CD8-positive, alpha-beta memory T cell (primary cell): ENCODE measurements around the gene C1R. TPM values are rescaled to one million over a fixed set of nuclear protein-coding genes. Genes with fewer than 3 reads are reported as not detected.

Source experiments
- CTCF ChIA-PET: fragments of 350-600 bp; sonication (Branson Sonifier 250); formaldehyde crosslinking; loops from one replicate; lab custom pipeline; 2021; ENCODE audit warnings: antibody characterized with exemption; lab: Charles Lee
- POLR2A ChIA-PET: fragments of 350-600 bp; sonication (Branson Sonifier 250); formaldehyde crosslinking; loops from one replicate; lab custom pipeline; 2021; ENCODE audit warnings: antibody characterized with exemption; lab: Charles Lee
- DNase-seq, 5 donors: peaks; one replicate each; pipeline versions ENCODE4 v3.0.0 to v3.0.0-alpha.2; 2020 to 2022; ENCODE audit warnings: mixed read lengths in 1 of 5
- H3K27ac ChIP-seq: one replicate; pipeline ENCODE4 v1.7.0; 2013; ENCODE audit warnings: low read depth, mild to moderate bottlenecking, low read length, moderate library complexity
- H3K27me3 ChIP-seq: 2 replicates; pipeline ENCODE4 v1.7.0; 2013; ENCODE audit warnings: low read length, mild to moderate bottlenecking; ENCODE audit not compliant: insufficient read depth, poor library complexity, severe bottlenecking
- H3K36me3 ChIP-seq: 2 replicates; pipeline ENCODE4 v1.7.0; 2013; ENCODE audit warnings: mild to moderate bottlenecking, low read length, moderate library complexity; ENCODE audit not compliant: insufficient read depth
- H3K4me1 ChIP-seq: 2 replicates; pipeline ENCODE4 v1.7.0; 2013; ENCODE audit warnings: mild to moderate bottlenecking, low read length, moderate library complexity; ENCODE audit not compliant: insufficient read depth
- H3K4me3 ChIP-seq: 2 replicates; pipeline ENCODE4 v1.7.0; 2013; ENCODE audit warnings: mild to moderate bottlenecking, low read length
- H3K9me3 ChIP-seq: 2 replicates; pipeline ENCODE4 v1.7.0; 2013; ENCODE audit warnings: mild to moderate bottlenecking, low read length
- H3K27ac Mint-ChIP-seq, 8 donors: one replicate each; pipeline ENCODE4 v1.8.0; 2020 to 2021; ENCODE audit warnings: mixed read lengths in 8 of 8, mild to moderate bottlenecking in 6 of 8, inconsistent platforms in 3 of 8, moderate library complexity in 3 of 8
- H3K27me3 Mint-ChIP-seq, 2 donors: one replicate each; pipeline ENCODE4 v1.8.0; 2020 to 2021; ENCODE audit warnings: mixed read lengths in 2 of 2, mild to moderate bottlenecking in 1 of 2, moderate library complexity in 1 of 2
- H3K36me3 Mint-ChIP-seq, 3 donors: one replicate each; pipeline ENCODE4 v1.8.0; 2020 to 2021; ENCODE audit warnings: mixed read lengths in 3 of 3, inconsistent platforms in 1 of 3, mild to moderate bottlenecking in 1 of 3
- H3K4me1 Mint-ChIP-seq, 3 donors: one replicate each; pipeline ENCODE4 v1.8.0; 2020 to 2021; ENCODE audit warnings: mixed read lengths in 3 of 3, inconsistent platforms in 1 of 3, mild to moderate bottlenecking in 1 of 3
- H3K4me3 Mint-ChIP-seq, 7 donors: one replicate each; pipeline ENCODE4 v1.8.0; 2020 to 2021; ENCODE audit warnings: mixed read lengths in 7 of 7, mild to moderate bottlenecking in 6 of 7, moderate library complexity in 4 of 7, inconsistent platforms in 2 of 7
- H3K9me3 Mint-ChIP-seq, 5 donors: one replicate each; pipeline ENCODE4 v1.8.0; 2020 to 2022; ENCODE audit warnings: mixed read lengths in 5 of 5, mild to moderate bottlenecking in 3 of 5, moderate library complexity in 2 of 5, inconsistent platforms in 1 of 5
- polyA plus RNA-seq: library from polyadenylated mRNA; unstranded; fragments of 300-500 nt; fragmentation: Illumina TruSeq; gene quantifications from one replicate; pipeline ENCODE4 v1.2.3, GENCODE V29; 2021
- total RNA-seq, 2 experiments: library from RNA; stranded (reverse); gene quantifications; one replicate each; pipeline ENCODE4 v1.2.3, GENCODE V29; 2021

The C1R gene
- total and polyA plus RNA-seq, 3 experiments from 2014 or later, result 1.2 to 1.9 (median 1.7) TPM

- Histone ChIP-seq H3K36me3 (no peaks in the 10 kb centered on the region), H3K4me1 (no peaks in the 10 kb centered on the region), H3K27me3 (no peaks in the 10 kb centered on the region), H3K4me3 (no peak overlapping the region), H3K9me3 (no peaks in the 10 kb centered on the region), H3K27ac (no peak overlapping the region)
- no peak for DNase-seq
- Mint-ChIP-seq H3K9me3 (no peaks in the 10 kb centered on the region), H3K4me1 (peaks cover 0 to 10% (median 8%) of the 10 kb centered on the region in 3 donors), H3K36me3 (no peaks in the 10 kb centered on the region), H3K27ac (no peak overlapping the region), H3K4me3 (no peak overlapping the region), H3K27me3 (peaks cover 4 to 30% of the 10 kb centered on the region in 2 donors)
- CTCF ChIA-PET, result no interaction called here
- POLR2A ChIA-PET, result no interaction called here
Measured at GRCh38 chr12:7073946-7074345, 18.3 kb downstream of the C1R start.

- CTCF ChIA-PET, result no interaction called here
- Mint-ChIP-seq H3K4me3 (no peak overlapping the region), H3K27me3 (peaks cover 4 to 38% of the 10 kb centered on the region in 2 donors), H3K36me3 (no peaks in the 10 kb centered on the region), H3K27ac (peak overlapping the region in 1 of 8 donors; percentile 15), H3K9me3 (no peaks in the 10 kb centered on the region), H3K4me1 (peaks cover 0 to 10% (median 8%) of the 10 kb centered on the region in 3 donors)
- Histone ChIP-seq H3K27me3 (no peaks in the 10 kb centered on the region), H3K4me1 (no peaks in the 10 kb centered on the region), H3K36me3 (no peaks in the 10 kb centered on the region), H3K27ac (no peak overlapping the region), H3K9me3 (no peaks in the 10 kb centered on the region), H3K4me3 (no peak overlapping the region)
- no peak for DNase-seq
- POLR2A ChIA-PET, result no interaction called here
Measured at GRCh38 chr12:7072554-7072953, 19.7 kb downstream of the C1R start.

DNA sequence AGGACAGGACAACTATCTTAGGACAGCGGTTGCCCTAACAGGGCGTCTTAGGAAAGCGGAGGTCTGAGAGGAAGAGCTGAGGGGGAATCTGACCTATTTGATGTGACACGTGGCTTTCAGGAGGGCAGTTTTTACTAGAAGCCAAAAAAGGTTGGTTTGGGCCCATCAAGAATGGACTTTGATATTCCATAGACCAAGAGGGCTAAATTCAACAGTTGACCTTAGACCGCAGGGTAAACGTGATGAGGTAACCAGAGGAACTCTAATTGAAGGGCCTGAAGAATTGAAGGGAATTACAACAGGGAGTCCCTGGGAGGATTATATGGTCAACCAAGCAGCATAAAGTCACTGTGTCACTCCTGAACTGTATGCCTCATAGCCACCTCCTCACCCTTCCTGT, 20.2 kb downstream of the C1R start:
- no peak for DNase-seq
- no peak overlapping the region for H3K27ac ChIP-seq
- peaks cover 0 to 10% (median 8%) of the 10 kb centered on the region in 3 donors for H3K4me1 Mint-ChIP-seq
- no peaks in the 10 kb centered on the region for H3K9me3 ChIP-seq
- H3K9me3 Mint-ChIP-seq, result no peaks in the 10 kb centered on the region
- ChIA-PET CTCF (no interaction called here), POLR2A (no interaction called here)
- H3K36me3 Mint-ChIP-seq, result no peaks in the 10 kb centered on the region
- no peak overlapping the region for H3K4me3 ChIP-seq
- peak overlapping the region in 1 of 8 donors; percentile 52 for H3K27ac Mint-ChIP-seq
- no peak overlapping the region for H3K4me3 Mint-ChIP-seq
- no peaks in the 10 kb centered on the region for H3K36me3 ChIP-seq
- H3K27me3 ChIP-seq, result no peaks in the 10 kb centered on the region
- no peaks in the 10 kb centered on the region for H3K4me1 ChIP-seq
- H3K27me3 Mint-ChIP-seq, result peaks cover 4 to 41% of the 10 kb centered on the region in 2 donors

- H3K9me3 ChIP-seq, result no peaks in the 10 kb centered on the region
- Mint-ChIP-seq H3K4me3 (no peak overlapping the region), H3K36me3 (no peaks in the 10 kb centered on the region), H3K4me1 (no peaks in the 10 kb centered on the region), H3K9me3 (no peaks in the 10 kb centered on the region), H3K27me3 (peaks cover 0 to 41% of the 10 kb centered on the region in 2 donors), H3K27ac (peak overlapping the region in 1 of 8 donors; percentile 35)
- H3K36me3 ChIP-seq, result no peaks in the 10 kb centered on the region
- no peak for DNase-seq
- CTCF ChIA-PET, result no interaction called here
- POLR2A ChIA-PET, result no interaction called here
- no peak overlapping the region for H3K4me3 ChIP-seq
- no peaks in the 10 kb centered on the region for H3K4me1 ChIP-seq
- no peak overlapping the region for H3K27ac ChIP-seq
- no peaks in the 10 kb centered on the region for H3K27me3 ChIP-seq
Measured at GRCh38 chr12:7069386-7069785, 22.9 kb downstream of the C1R start.

- DNase-seq, result no peak
- Mint-ChIP-seq H3K4me3 (no peak overlapping the region), H3K9me3 (no peaks in the 10 kb centered on the region), H3K27me3 (peaks cover 0 to 38% of the 10 kb centered on the region in 2 donors), H3K27ac (peak overlapping the region in 1 of 8 donors; percentile 35), H3K4me1 (no peaks in the 10 kb centered on the region), H3K36me3 (no peaks in the 10 kb centered on the region)
- Histone ChIP-seq H3K27me3 (no peaks in the 10 kb centered on the region), H3K9me3 (no peaks in the 10 kb centered on the region), H3K27ac (no peak overlapping the region), H3K4me1 (no peaks in the 10 kb centered on the region), H3K4me3 (no peak overlapping the region), H3K36me3 (no peaks in the 10 kb centered on the region)
- ChIA-PET POLR2A (no interaction called here), CTCF (no interaction called here)
Measured at GRCh38 chr12:7068994-7069346, 23.3 kb downstream of the C1R start.

- Mint-ChIP-seq H3K4me3 (no peak overlapping the region), H3K27me3 (peaks cover 0 to 35% of the 10 kb centered on the region in 2 donors), H3K9me3 (no peaks in the 10 kb centered on the region), H3K4me1 (no peaks in the 10 kb centered on the region), H3K36me3 (no peaks in the 10 kb centered on the region), H3K27ac (no peak overlapping the region)
- no peaks in the 10 kb centered on the region for H3K27me3 ChIP-seq
- ChIA-PET POLR2A (no interaction called here), CTCF (interaction anchor here (0.8 kb wide), 1 partner anchor 25 kb away, joined by 3 read pairs; no protein-coding TSS in a partner anchor)
- DNase-seq, result no peak
- H3K4me1 ChIP-seq, result no peaks in the 10 kb centered on the region
- H3K9me3 ChIP-seq, result no peaks in the 10 kb centered on the region
- H3K4me3 ChIP-seq, result no peak overlapping the region
- H3K36me3 ChIP-seq, result no peaks in the 10 kb centered on the region
- H3K27ac ChIP-seq, result no peak overlapping the region
Measured at GRCh38 chr12:7068240-7068993, 23.8 kb downstream of the C1R start.

GRCh38 chr12:7067096-7067495, 25.1 kb downstream of the C1R start:
- no peaks in the 10 kb centered on the region for H3K4me1 Mint-ChIP-seq
- no peak overlapping the region for H3K4me3 ChIP-seq
- ChIA-PET CTCF (no interaction called here), POLR2A (no interaction called here)
- no peaks in the 10 kb centered on the region for H3K9me3 Mint-ChIP-seq
- H3K4me3 Mint-ChIP-seq, result no peak overlapping the region
- H3K4me1 ChIP-seq, result no peaks in the 10 kb centered on the region
- H3K36me3 ChIP-seq, result no peaks in the 10 kb centered on the region
- H3K9me3 ChIP-seq, result no peaks in the 10 kb centered on the region
- no peak overlapping the region for H3K27ac Mint-ChIP-seq
- peaks cover 2 to 28% of the 10 kb centered on the region in 2 donors for H3K27me3 Mint-ChIP-seq
- no peaks in the 10 kb centered on the region for H3K36me3 Mint-ChIP-seq
- DNase-seq, result no peak
- H3K27me3 ChIP-seq, result no peaks in the 10 kb centered on the region
- no peak overlapping the region for H3K27ac ChIP-seq

- Histone ChIP-seq H3K36me3 (no peaks in the 10 kb centered on the region), H3K4me1 (no peaks in the 10 kb centered on the region), H3K27me3 (no peaks in the 10 kb centered on the region), H3K27ac (no peak overlapping the region), H3K4me3 (no peak overlapping the region), H3K9me3 (no peaks in the 10 kb centered on the region)
- ChIA-PET CTCF (no interaction called here), POLR2A (no interaction called here)
- no peaks in the 10 kb centered on the region for H3K36me3 Mint-ChIP-seq
- no peak for DNase-seq
- H3K27ac Mint-ChIP-seq, result peak overlapping the region in 1 of 8 donors; percentile 34
- H3K27me3 Mint-ChIP-seq, result peaks cover 2 to 23% of the 10 kb centered on the region in 2 donors
- no peak overlapping the region for H3K4me3 Mint-ChIP-seq
- H3K4me1 Mint-ChIP-seq, result no peaks in the 10 kb centered on the region
- no peaks in the 10 kb centered on the region for H3K9me3 Mint-ChIP-seq
Measured at GRCh38 chr12:7066596-7066995, 25.6 kb downstream of the C1R start.
